Measurements from ENCODE around the gene COL17A1.

Gene COL17A1

DNA sequence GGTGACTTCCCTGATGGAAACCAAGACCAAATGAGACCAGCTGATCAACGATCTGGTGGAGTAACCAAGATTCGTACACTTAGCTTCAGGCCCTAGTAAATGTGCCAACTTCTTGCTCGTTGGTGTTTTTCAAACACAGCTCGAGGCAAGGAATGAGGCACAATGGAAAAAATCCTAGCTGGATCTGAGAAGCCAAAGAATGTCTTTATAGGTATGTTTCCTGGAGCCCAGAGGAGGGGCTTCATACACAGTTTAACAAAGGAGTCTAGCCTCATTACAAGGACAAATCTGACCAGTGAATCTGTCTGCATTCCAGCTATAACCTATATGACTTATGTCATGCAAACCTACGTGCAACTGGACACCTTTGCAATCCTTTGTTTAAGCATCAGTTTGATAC lies 3.7 kb downstream of the COL17A1 start:
- TF ChIP-seq GATA1 (IDR thresholded peaks at IDR 0.05; ENCODE audit: low read depth, low read length): no peak
- no peak for TF ChIP-seq POLR2A (IDR thresholded peaks at IDR 0.05; ENCODE audit: low read length)
- DNase-seq: no peak

DNA sequence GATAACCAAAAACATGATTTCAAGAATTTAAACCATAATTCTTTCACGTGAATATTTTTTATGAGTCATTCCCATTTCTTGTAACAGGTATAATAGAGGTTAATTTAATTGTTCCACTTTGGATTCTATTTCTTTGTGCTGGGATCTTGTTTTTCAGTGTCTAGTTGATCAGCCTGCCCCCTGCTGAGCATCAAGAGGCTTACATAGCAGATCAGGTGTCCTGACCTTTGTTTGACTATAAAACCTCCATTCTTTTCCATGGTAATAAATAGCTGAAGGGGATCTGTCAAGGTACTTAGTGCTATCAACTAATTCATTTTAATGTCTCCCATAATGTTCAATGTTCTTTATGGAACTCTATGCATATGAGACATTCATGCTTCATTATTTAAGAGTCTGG lies 4.9 kb downstream of the COL17A1 start:
- DNase-seq: peak; percentile 41 to 56
- TF ChIP-seq GATA1 (IDR thresholded peaks at IDR 0.05; ENCODE audit: low read depth, low read length) (no peak), POLR2A (IDR thresholded peaks at IDR 0.05; ENCODE audit: low read length) (no peak)

DNA sequence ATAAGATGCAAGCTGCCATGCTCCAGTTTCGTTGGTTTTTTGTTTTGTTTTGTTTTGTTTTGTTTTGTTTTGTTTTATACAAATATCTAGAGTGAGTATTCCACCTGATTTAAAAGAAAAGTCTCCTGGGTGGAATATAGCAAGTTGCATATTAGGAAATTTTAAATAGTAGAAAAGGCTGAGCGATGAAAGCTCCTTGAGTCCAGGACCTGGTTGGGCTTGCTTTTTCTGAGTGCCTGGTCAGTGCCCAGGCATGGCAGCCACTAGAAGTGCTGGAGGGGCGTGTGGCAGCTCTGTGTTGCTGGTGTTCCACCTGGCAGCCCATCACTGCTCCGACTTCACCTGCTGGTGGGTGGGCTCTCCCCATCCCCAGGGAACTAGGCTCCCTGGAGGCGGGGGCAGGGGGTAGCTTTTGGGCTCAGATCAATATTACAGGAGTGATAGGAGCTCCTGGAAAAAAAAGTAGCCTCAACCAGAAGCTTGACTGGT lies 8.0 kb downstream of the COL17A1 start:
- TF ChIP-seq GATA1 (IDR thresholded peaks at IDR 0.05; ENCODE audit: low read depth, low read length) (no peak), POLR2A (IDR thresholded peaks at IDR 0.05; ENCODE audit: low read length) (no peak)
- no peak for DNase-seq

DNA sequence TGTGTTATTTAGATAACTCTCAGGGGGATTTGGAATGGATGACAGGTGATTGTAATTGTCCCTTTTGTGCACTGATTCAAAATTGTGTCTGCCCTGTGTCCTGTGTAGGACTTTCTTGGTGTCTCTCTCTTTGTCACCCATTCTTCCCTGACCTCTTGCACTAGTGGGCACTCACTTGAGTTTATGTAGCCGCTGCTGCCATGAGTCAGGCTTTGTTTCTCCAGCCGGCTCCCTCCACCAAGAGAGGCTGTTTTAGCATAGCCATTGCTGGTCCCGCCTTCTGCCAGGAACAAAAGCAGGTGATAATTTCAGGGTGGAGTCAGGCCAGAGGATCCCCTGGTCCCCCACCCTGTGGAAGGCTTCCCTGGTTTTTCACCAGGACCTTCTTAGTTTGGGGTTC lies 8.4 kb downstream of the COL17A1 start:
- no peak for TF ChIP-seq POLR2A (IDR thresholded peaks at IDR 0.05; ENCODE audit: low read length)
- no peak for TF ChIP-seq GATA1 (IDR thresholded peaks at IDR 0.05; ENCODE audit: low read depth, low read length)
- no peak for DNase-seq

DNA sequence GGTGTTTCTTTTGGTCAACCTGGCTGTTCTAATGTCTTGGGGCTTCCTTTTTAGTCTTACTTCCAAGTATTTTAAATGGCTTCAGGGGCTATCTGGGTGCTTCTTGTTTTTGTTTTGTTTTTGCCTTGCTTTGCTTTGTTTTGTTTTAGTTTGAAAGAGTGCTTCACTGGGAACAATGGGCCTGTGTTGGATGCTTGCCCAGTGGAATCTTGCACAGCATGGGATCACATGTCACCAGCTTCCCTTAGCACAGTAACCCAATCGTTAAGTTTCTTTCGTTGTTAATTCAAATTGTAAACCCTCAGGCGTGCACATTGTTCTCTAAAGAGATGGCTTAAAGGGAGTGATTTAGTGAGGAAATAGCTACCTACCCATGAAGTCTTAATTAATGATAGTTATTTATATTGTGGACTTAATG lies 8.9 kb downstream of the COL17A1 start:
- no peak for DNase-seq
- TF ChIP-seq GATA1 (IDR thresholded peaks at IDR 0.05; ENCODE audit: low read depth, low read length) (no peak), POLR2A (IDR thresholded peaks at IDR 0.05; ENCODE audit: low read length) (no peak)

DNA sequence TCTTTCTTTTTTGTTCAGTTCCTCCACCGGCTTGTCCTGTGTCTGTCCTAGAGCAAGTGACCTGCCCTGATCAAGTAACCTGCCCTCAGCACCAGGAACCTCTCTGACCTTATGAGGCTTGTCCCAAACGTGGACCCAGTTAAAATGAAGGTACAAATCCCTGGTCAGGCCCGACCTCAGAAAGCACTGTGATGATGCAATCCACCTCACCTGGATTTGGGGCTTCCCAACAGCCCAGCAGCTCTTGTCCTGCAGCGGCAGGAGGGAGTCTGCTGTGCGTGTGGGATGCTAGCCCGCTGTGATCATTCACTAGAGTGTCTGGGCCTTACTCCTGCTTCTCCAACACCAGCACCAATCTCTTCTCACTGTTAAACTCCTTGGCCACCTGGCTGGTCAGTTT lies 11.2 kb downstream of the COL17A1 start:
- TF ChIP-seq GATA1 (IDR thresholded peaks at IDR 0.05; ENCODE audit: low read depth, low read length) (no peak), POLR2A (IDR thresholded peaks at IDR 0.05; ENCODE audit: low read length) (no peak)
- DNase-seq: no peak

DNA sequence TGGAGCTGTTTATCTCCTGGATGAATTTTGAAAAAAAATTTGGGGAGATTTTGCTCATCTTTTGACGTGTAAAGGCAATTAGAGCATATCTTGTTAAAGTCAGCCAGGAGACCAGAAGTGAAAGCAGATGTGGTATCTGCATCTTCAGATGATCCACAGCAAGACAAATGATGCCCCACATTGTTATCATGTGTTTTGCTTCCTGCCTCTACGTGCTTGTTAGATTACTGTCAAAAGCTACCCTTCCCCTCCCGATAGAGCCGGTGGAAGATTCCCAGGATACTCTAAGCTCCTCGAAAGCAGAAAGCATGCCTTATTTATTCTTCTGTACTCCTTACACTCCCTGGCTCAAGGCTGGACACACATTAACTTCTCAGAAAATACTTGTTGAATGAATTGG lies 12.9 kb downstream of the COL17A1 start:
- TF ChIP-seq GATA1 (IDR thresholded peaks at IDR 0.05; ENCODE audit: low read depth, low read length): no peak
- no peak for TF ChIP-seq POLR2A (IDR thresholded peaks at IDR 0.05; ENCODE audit: low read length)

DNA sequence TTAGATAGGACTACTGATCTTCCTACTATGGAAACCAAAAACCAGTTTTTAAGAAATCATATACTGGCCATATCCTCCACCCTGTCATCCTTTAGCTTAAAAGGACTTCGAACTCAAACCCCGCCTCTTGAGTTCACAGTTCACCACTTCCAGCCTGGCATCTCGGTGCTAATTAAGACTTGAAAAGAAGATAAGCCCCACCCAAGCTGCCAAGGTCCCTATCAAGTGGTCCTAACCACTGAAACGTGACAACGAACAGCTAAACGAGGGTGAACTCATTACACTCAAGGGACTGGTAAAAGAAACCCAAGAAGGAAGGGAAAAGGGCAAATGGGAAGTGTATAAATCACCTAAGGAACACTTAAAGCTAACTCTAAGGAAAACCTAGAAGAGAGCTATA lies 16.1 kb downstream of the COL17A1 start:
- no peak for TF ChIP-seq GATA1 (IDR thresholded peaks at IDR 0.05; ENCODE audit: low read depth, low read length)
- no peak for TF ChIP-seq POLR2A (IDR thresholded peaks at IDR 0.05; ENCODE audit: low read length)
- no peak for DNase-seq

More for the DNA sequence above, 12.9 kb downstream of the COL17A1 start:
- DNase-seq: no peak

DNA sequence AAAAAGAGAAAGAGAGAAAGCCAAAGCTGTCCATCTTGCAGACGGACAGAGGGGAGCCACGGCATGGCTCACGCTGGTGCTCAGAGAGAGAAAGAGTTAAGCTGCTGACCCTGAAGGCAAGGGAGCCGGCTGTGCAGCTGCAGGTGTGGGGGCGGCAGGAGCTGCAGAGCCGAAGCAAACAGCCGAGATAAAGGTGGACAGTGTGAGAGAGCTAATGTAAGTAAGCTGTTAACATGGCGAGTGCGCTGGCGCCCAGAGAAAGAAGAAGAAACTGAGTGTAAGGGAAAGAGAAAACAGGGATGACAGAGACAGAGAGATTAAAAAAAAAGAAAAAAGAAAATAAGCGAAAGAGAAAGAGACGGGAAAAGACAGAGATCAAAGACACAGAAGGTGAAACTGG lies 18.2 kb downstream of the COL17A1 start:
- TF ChIP-seq GATA1 (IDR thresholded peaks at IDR 0.05; ENCODE audit: low read depth, low read length) (no peak), POLR2A (IDR thresholded peaks at IDR 0.05; ENCODE audit: low read length) (no peak)

DNA sequence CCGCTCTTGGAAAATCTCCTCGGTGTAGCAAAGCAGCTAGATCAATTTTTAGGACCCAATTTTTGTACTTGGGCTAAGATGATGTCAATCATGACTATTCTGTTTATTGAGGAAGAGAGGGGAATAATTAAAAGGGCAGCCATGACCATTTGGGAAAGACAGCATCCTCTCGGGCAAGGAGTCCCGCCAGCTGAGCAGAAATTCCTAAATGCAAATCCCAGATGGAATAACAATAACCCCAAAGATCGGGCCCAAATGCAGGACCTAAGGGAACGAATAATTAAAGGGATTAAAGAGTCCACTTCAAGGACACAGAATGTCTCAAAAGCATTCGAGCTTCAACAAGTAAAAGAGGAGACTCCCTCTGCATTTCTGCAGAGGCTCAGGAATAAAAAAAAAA lies 18.7 kb downstream of the COL17A1 start:
- DNase-seq: no peak
- TF ChIP-seq POLR2A (IDR thresholded peaks at IDR 0.05; ENCODE audit: low read length): no peak
- no peak for TF ChIP-seq GATA1 (IDR thresholded peaks at IDR 0.05; ENCODE audit: low read depth, low read length)

More for the DNA sequence above, 18.2 kb downstream of the COL17A1 start:
- no peak for DNase-seq

DNA sequence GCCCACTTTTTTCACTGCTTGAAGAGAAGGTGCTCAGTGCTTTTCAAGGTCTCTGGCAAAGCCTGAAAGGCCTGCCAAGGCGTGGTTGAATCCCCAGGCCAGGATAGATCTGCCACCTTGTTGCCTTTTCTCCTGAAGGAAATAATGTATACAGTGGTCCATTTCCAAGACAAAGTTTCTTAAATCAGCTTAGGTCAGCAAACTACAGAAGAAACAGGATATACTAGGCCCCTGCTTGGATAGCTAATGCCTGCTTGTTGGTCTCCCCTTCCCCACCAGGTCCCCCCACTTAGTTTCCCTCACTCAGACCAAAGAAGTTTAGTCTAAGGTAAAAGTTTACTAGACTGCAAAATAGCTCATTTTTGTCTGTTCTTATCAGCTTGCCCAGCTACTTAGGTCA lies 19.9 kb downstream of the COL17A1 start:
- no peak for TF ChIP-seq GATA1 (IDR thresholded peaks at IDR 0.05; ENCODE audit: low read depth, low read length)
- no peak for TF ChIP-seq POLR2A (IDR thresholded peaks at IDR 0.05; ENCODE audit: low read length)
- no peak for DNase-seq

DNA sequence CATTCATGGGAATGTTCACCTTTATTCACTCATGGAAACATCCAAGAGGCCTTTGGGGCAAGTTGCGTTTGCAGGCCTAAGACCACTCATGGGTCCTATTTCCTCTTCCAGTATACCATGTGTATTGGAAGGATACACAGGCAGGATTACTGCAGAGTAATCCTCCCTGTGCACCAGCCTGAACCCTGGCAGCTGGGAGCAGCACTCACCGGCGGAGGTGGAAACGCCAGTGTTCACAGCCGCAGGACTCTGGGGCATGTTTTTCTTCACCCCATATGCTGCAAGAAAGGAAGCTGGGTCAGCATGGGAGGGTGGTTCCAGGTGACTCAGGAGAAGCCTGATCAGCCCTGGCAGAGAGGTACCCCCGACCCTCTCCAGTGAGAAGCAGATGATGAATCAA lies 24.5 kb downstream of the COL17A1 start:
- DNase-seq: no peak
- TF ChIP-seq POLR2A (IDR thresholded peaks at IDR 0.05; ENCODE audit: low read length) (no peak), GATA1 (IDR thresholded peaks at IDR 0.05; ENCODE audit: low read depth, low read length) (no peak)

DNA sequence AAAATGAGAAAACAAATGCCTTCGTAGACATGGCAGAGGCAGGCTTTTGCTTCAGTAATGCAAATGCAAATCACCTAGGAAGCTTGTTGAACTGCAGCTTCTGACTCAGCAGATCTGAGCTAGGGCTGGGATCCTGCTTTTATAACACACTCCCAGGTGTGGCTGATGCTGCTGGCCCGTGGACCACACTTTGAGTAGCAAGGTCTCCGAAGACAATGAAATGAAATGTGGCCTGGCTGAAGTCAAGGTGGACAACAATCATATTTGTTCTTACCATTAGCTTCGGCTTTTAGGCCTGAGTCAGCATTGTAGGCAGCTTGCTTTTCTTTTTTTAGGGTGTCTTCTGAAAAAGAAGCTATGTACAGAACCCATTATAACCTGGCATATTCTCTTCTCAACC lies 26.3 kb downstream of the COL17A1 start:
- no peak for TF ChIP-seq GATA1 (IDR thresholded peaks at IDR 0.05; ENCODE audit: low read depth, low read length)
- TF ChIP-seq POLR2A (IDR thresholded peaks at IDR 0.05; ENCODE audit: low read length): no peak
- DNase-seq: no peak

DNA sequence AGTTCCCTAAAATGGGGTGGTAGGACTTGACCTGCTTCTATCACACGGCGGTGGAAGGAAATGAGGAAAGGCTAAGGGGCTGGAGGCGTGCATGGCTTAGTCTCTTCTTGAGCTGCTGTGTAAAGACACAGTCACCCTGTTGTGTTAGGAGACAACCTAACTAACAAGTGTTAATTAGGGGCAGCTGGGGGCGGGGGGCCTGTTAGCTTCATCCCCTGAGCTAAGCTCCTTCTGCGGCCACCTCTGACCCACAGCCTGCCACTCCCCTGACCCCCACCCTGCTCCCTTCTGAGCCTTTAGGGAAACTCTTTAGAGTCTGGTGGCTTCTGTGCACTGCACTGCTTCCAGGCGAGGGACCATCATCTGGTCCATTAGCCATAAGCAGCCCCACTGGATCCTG lies 28.0 kb downstream of the COL17A1 start:
- no peak for DNase-seq

DNA sequence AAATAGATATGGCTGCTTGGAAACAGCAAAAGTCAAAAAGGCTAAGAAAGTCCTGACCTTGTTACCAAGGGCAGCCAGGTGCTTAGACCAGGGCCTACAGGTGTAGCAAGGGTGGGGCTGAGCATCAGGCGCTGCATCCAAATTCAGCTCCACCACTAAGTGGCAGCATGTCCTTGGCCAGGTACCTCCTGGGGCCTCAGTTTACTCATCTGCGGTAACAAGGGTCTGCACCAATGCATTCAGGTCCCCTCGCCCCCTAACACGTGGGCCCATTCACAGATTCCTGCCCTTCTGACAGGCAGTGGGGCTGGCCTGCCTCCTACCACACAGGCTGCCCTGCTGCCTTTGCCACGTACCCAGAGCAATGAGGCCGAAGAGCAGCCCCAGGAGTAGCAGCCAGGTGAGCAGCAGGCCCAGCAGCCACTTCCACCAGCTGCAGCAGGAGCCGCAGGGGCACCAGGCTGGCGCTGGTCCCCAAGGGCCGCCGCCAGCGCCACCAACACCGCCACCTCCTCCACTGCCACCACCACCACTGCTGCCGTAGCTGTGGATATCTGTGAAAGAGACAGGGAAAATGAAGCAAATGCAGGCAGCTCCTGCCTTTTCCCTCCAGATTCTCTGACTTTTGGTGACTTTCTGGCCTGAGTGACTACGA lies 28.9 kb downstream of the COL17A1 start:
- no peak for DNase-seq
- TF ChIP-seq POLR2A (IDR thresholded peaks at IDR 0.05; ENCODE audit: low read length): no peak

More for the DNA sequence above, 28.0 kb downstream of the COL17A1 start:
- no peak for TF ChIP-seq GATA1 (IDR thresholded peaks at IDR 0.05; ENCODE audit: low read depth, low read length)
- no peak for TF ChIP-seq POLR2A (IDR thresholded peaks at IDR 0.05; ENCODE audit: low read length)
